ENCODE results near the gene SLC49A3. TPM values are rescaled to one million over a fixed set of nuclear protein-coding genes. Genes with fewer than 3 reads are reported as not detected.
"Not testable (repeated sequence)": the region's sequence is repeated elsewhere in the genome, so short reads cannot be mapped to it uniquely, and the experiment has no call there.

The SLC49A3 gene
- polyA plus RNA-seq, 1 experiment, result 2.8 TPM

GRCh38 chr4:648579-649292 is 40.2 kb downstream of the SLC49A3 start:
- TF ChIP-seq CTCF (IDR thresholded peaks at IDR 0.05; ENCODE audit: insufficient read depth, low read depth, low read length), result no peak
- ChIA-PET CTCF (interaction anchor here (1.3 kb wide), 1 partner anchor 35 kb away, joined by 3 read pairs; no protein-coding TSS in a partner anchor), POLR2A (no interaction called here)
- Histone ChIP-seq H3K36me3 (ENCODE audit: control insufficient read depth, insufficient read depth, low read length) (no peaks in the 10 kb centered on the region), H3K4me3 (ENCODE audit: low read depth, low read length) (no peak overlapping the region), H3K27me3 (ENCODE audit: control insufficient read depth, insufficient read depth, low read length) (no peaks in the 10 kb centered on the region)
- no peak for DNase-seq (ENCODE audit: low read depth)

GRCh38 chr4:647481-647880 is 41.5 kb downstream of the SLC49A3 start:
- Histone ChIP-seq H3K27me3 (ENCODE audit: control insufficient read depth, insufficient read depth, low read length) (no peaks in the 10 kb centered on the region), H3K36me3 (ENCODE audit: control insufficient read depth, insufficient read depth, low read length) (no peaks in the 10 kb centered on the region), H3K4me3 (ENCODE audit: low read depth, low read length) (no peak overlapping the region)
- DNase-seq (ENCODE audit: low read depth), result no peak
- CTCF ChIA-PET, result interaction anchor here (1.3 kb wide), 1 partner anchor 37 kb away, joined by 3 read pairs; no protein-coding TSS in a partner anchor
- no peak for TF ChIP-seq CTCF (IDR thresholded peaks at IDR 0.05; ENCODE audit: insufficient read depth, low read depth, low read length)
- POLR2A ChIA-PET, result no interaction called here

GRCh38 chr4:646460-646859 is 42.5 kb downstream of the SLC49A3 start:
- no peak for DNase-seq (ENCODE audit: low read depth)

GRCh38 chr4:642366-642765 is 46.6 kb downstream of the SLC49A3 start:
- H3K4me3 ChIP-seq (ENCODE audit: low read depth, low read length); POLR2A ChIA-PET: not testable (repeated sequence)

More at GRCh38 chr4:646460-646859, 42.5 kb downstream of the SLC49A3 start:
- no peak overlapping the region for H3K4me3 ChIP-seq (ENCODE audit: low read depth, low read length)
- ChIA-PET POLR2A (no interaction called here), CTCF (no interaction called here)
- no peak for TF ChIP-seq CTCF (IDR thresholded peaks at IDR 0.05; ENCODE audit: insufficient read depth, low read depth, low read length)
- no peaks in the 10 kb centered on the region for H3K36me3 ChIP-seq (ENCODE audit: control insufficient read depth, insufficient read depth, low read length)
- H3K27me3 ChIP-seq (ENCODE audit: control insufficient read depth, insufficient read depth, low read length), result no peaks in the 10 kb centered on the region

GRCh38 chr4:637536-638280 is 51.2 kb downstream of the SLC49A3 start:
- Histone ChIP-seq H3K27me3 (ENCODE audit: control insufficient read depth, insufficient read depth, low read length) (no peaks in the 10 kb centered on the region), H3K4me3 (ENCODE audit: low read depth, low read length) (no peak overlapping the region), H3K36me3 (ENCODE audit: control insufficient read depth, insufficient read depth, low read length) (no peaks in the 10 kb centered on the region)
- ChIA-PET POLR2A (no interaction called here), CTCF (no interaction called here)
- DNase-seq (ENCODE audit: low read depth), result no peak
- no peak for TF ChIP-seq CTCF (IDR thresholded peaks at IDR 0.05; ENCODE audit: insufficient read depth, low read depth, low read length)

More at GRCh38 chr4:642366-642765, 46.6 kb downstream of the SLC49A3 start:
- CTCF ChIA-PET; DNase-seq (ENCODE audit: low read depth); H3K36me3 ChIP-seq (ENCODE audit: control insufficient read depth, insufficient read depth, low read length); H3K27me3 ChIP-seq (ENCODE audit: control insufficient read depth, insufficient read depth, low read length): not testable (repeated sequence)
